ENCODE data around the gene DIP2C. TPM values are rescaled to one million over a fixed set of nuclear protein-coding genes. Genes with fewer than 3 reads are reported as not detected.

Gene DIP2C
- polyA plus RNA-seq, 1 of the 3 experiments (the other 2 are of a cell fraction), result 8.7 TPM

- no peak for TF ChIP-seq MEF2A (IDR thresholded peaks at IDR 0.05; ENCODE audit: borderline replicate concordance, low read depth)
Observed at GRCh38 chr10:287026-287709, 402.3 kb downstream of the DIP2C start (continued).

GRCh38 chr10:285216-285615 is 404.3 kb downstream of the DIP2C start:
- 96% methylated on average over 15 of the region's 15 CpGs for WGBS (ENCODE audit: low lambda C conversion rate)
- Histone ChIP-seq H3K27ac (ENCODE audit: low read depth in 2 of 2, low read length in 1 of 2) (no peak overlapping the region), H3K9me3 (no peaks in the 10 kb centered on the region), H3K4me2 (no peak overlapping the region), H3K4me3 (ENCODE audit: low read depth in 2 of 2, low read length in 1 of 2) (no peak overlapping the region), H2AFZ (ENCODE audit: low read depth) (no peak overlapping the region), H3K79me2 (ENCODE audit: insufficient read depth) (no peaks in the 10 kb centered on the region), H3K36me3 (replicated peaks in 1 of 2; ENCODE audit: control insufficient read depth in 1 of 2, insufficient read depth in 2 of 2, low read length in 1 of 2) (peaks cover 20 to 63% of the 10 kb centered on the region in 2 experiments), H3F3A (replicated peaks; ENCODE audit: insufficient read depth) (peaks cover 8% of the 10 kb centered on the region), H3K9me2 (no peaks in the 10 kb centered on the region), H3K4me1 (ENCODE audit: control insufficient read depth in 1 of 2, insufficient read depth in 2 of 2, low read depth in 1 of 2, low read length in 1 of 2) (peaks cover 4 to 6% of the 10 kb centered on the region in 2 experiments; a peak in 1 of 4 replicates), H4K20me1 (ENCODE audit: insufficient read depth) (no peaks in the 10 kb centered on the region), H3K9ac (no peak overlapping the region), H3K27me3 (ENCODE audit: insufficient read depth) (no peaks in the 10 kb centered on the region)
- DNase-seq, result no peak
- ChIA-PET POLR2A (no interaction called here), CTCF (no interaction called here)
- TF ChIP-seq RXRA (IDR thresholded peaks at IDR 0.05; ENCODE audit: borderline replicate concordance, low read depth), result no peak
- no peak for TF ChIP-seq EZH2phosphoT487 (IDR thresholded peaks at IDR 0.05; ENCODE audit: borderline replicate concordance, low read depth)
- TF ChIP-seq POLR2AphosphoS5 (IDR thresholded peaks at IDR 0.05; ENCODE audit: low read depth, low read length), result no peak
- TF ChIP-seq ELF1 (IDR thresholded peaks at IDR 0.05), result no peak
- no peak for TF ChIP-seq NRF1 (IDR thresholded peaks at IDR 0.05; ENCODE audit: low read depth, low read length)
- TF ChIP-seq TCF12 (IDR thresholded peaks at IDR 0.05), result no peak
- no peak for TF ChIP-seq YY1 (IDR thresholded peaks at IDR 0.05; ENCODE audit: low read depth)
- TF ChIP-seq MEF2A (IDR thresholded peaks at IDR 0.05; ENCODE audit: borderline replicate concordance, low read depth), result no peak
- TF ChIP-seq USF1 (IDR thresholded peaks at IDR 0.05; ENCODE audit: borderline replicate concordance, low read depth), result no peak
- no peak for TF ChIP-seq JUND (IDR thresholded peaks at IDR 0.05)
- TF ChIP-seq GABPA (IDR thresholded peaks at IDR 0.05; ENCODE audit: low read depth), result no peak

GRCh38 chr10:283916-284356 is 405.5 kb downstream of the DIP2C start:
- no peak overlapping the region for H3K9ac ChIP-seq
- ChIA-PET POLR2A (no interaction called here), CTCF (interaction anchor here (0.6 to 1.4 kb wide), 2 partner anchors 10 to 12 kb away, joined by 3 to 5 read pairs; no protein-coding TSS in a partner anchor)
- no peak overlapping the region for H3K4me3 ChIP-seq (ENCODE audit: low read depth in 2 of 2, low read length in 1 of 2)
- WGBS (ENCODE audit: low lambda C conversion rate), result 93% methylated on average over 7 of the region's 7 CpGs
- H2AFZ ChIP-seq (ENCODE audit: low read depth), result no peak overlapping the region
- H4K20me1 ChIP-seq (ENCODE audit: insufficient read depth), result no peaks in the 10 kb centered on the region
- H3K9me3 ChIP-seq, result no peaks in the 10 kb centered on the region
- peaks cover 20 to 70% of the 10 kb centered on the region in 2 experiments for H3K36me3 ChIP-seq (replicated peaks in 1 of 2; ENCODE audit: control insufficient read depth in 1 of 2, insufficient read depth in 2 of 2, low read length in 1 of 2)
- no peaks in the 10 kb centered on the region for H3K27me3 ChIP-seq (ENCODE audit: insufficient read depth)
- DNase-seq, result no peak
- H3K27ac ChIP-seq (ENCODE audit: low read depth in 2 of 2, low read length in 1 of 2), result no peak overlapping the region
- 0 out of 4 replicates have a peak, but pooled peaks cover 0 to 6% of the 10 kb centered on the region in 2 experiments for H3K4me1 ChIP-seq (ENCODE audit: control insufficient read depth in 1 of 2, insufficient read depth in 2 of 2, low read depth in 1 of 2, low read length in 1 of 2)
- no peak overlapping the region for H3K4me2 ChIP-seq
- TF ChIP-seq TAF1 (IDR thresholded peaks at IDR 0.05; ENCODE audit: borderline replicate concordance, low read depth, low read length) (no peak), FOXM1 (IDR thresholded peaks at IDR 0.05; ENCODE audit: low read depth) (no peak), FOSL2 (IDR thresholded peaks at IDR 0.05; ENCODE audit: borderline replicate concordance, low read depth) (no peak), GATA2 (CRISPR knock-in tag; IDR thresholded peaks at IDR 0.05) (no peak)
- peaks cover 8% of the 10 kb centered on the region for H3F3A ChIP-seq (replicated peaks; ENCODE audit: insufficient read depth)
- H3K79me2 ChIP-seq (ENCODE audit: insufficient read depth), result no peaks in the 10 kb centered on the region
- no peaks in the 10 kb centered on the region for H3K9me2 ChIP-seq
